NCI-H345 treated with DMSO at 0.1 percent for 48 hours (cell line): ENCODE results near the gene F13A1.

Source experiments
- DNase-seq: peaks from one replicate; lab custom pipeline; 2025; ENCODE audit not compliant: unreplicated experiment; lab: John Stamatoyannopoulos, UW

The F13A1 gene

GRCh38 chr6:6244624-6245023 is 75.8 kb downstream of the F13A1 start:
- no peak for DNase-seq

DNA sequence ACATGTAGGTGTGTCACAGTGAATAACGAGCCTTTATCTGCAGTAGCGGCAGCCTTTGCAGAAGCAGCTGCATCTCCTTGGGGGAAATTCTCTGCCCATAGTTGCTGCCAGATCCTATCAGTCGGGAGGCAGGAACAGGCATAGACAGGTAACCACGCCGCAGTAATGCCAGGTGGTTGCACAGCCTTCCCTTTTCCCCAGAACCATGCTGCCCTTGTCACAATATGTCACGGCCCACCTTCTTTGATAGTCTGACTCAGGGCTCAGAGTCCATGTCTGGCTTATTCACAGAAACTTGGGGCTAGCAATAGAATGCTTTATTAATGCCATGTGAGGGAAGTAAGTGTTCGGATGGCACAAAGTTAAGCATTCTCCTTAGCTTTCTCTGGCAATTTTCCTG is 76.6 kb downstream of the F13A1 start:
- no peak for DNase-seq

DNA sequence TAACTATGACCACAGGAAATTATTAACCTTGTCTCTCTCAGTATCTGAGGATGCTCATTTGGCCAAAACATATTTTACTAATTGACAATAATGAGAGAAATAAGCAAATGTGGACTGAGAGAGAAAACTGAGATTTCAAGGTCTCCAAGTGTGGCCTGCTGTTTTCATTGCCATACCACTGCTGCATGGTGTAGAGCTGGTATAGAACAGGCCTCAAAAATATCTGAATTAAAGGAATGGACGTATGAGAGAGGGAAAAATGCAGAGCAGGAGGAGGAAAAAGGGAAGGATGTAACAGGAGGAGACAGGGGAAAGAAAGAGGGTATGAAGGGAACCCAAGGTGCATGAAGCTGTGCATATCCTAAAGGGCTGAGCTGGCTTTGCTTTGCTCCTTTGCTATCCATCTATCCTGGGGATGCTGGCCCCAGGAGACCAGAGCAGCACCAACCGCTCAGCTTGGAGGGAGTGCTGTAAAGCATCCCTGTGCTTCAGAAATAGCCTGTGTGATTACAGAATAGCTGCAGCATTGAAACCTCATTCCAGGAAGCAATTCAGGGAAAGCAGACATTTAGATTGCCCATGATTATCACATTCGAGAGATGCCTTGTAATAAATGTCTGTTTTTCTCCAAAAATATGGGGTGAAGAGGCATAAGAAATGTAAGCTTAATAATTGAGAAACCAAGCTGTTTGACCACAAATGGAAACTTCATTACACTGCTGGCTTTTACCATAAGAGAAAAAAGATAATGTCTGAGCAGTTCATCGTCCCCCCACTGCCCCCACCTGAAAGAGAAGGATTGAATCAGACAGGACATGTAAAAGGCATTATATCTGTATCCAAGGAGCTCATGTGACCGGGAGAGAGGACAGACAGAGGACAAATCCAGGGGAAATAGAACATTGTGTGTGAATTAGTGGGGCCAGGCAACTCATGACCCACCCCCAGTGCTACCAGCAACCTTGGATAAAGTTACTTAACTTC is 80.6 kb downstream of the F13A1 start:
- no peak for DNase-seq

DNA sequence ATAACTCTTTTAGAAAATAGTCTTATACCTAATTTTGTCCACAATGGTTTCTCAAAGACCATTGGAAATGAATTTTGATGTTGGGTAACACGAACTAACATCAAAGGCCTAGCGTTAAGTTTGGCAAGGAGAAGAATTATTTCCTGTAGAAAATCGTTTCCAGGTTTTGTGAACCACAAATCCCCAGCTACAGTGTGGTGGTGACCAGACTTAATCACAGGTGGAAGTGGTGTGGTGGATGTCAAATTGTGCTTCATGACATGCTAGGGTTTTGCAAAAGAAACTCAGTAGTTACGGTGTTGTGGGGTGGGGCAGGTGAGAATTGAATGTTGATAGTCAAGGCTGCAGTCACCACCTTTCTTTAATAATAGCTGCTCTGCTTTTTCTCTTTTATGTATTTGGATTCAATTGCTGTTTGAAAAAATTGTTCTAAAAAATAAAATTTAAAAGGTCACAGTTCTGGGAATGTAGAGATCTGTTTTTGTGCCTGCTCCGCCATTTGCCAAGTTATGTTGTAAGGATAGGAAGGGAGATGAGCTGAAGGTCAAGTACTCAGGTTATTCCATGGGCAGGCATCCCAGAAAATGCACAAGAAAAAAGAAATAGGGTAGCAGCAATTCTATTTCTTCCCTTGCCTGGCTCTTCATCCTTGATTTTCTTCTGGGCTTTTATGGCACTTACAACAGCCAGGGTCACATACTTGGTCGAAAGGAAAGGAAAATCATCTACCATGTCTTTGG is 83.6 kb downstream of the F13A1 start:
- no peak for DNase-seq

DNA sequence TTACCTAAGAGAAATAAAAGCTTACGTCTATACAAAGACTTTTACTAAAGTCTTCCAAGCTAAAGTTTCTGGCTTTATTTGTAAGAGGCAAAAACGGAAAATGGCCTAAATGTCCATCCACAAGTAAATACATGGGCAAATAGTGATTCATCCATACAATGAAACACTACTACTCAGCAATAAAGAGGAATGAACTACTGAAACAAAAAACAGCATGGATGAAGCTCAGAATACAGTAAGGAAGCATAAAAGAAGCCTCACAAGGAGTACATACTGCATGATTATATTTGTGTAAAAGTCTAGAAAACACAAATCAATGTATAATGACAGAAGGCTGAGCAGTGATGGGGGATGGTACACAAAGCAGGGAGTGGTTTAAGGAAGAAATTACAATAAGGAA is 84.7 kb downstream of the F13A1 start:
- no peak for DNase-seq

DNA sequence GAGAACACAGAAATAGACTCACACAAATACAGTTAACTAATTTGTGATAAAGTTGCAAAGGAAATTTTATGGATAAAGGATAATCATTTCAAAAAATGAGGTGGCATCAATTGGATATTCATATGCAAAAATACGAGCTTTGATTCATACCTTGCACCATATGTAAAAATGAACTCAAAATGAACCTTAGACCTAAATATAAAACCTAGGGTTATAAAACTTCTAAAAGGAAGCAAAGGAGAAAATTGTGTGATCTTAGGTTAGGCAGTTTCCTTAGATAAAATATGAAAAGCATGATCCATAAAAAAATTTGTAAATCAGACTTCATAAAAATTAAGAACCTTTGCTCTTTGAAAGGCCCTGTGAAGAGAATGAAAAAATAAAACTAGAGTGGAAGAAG is 85.5 kb downstream of the F13A1 start:
- DNase-seq = no peak

DNA sequence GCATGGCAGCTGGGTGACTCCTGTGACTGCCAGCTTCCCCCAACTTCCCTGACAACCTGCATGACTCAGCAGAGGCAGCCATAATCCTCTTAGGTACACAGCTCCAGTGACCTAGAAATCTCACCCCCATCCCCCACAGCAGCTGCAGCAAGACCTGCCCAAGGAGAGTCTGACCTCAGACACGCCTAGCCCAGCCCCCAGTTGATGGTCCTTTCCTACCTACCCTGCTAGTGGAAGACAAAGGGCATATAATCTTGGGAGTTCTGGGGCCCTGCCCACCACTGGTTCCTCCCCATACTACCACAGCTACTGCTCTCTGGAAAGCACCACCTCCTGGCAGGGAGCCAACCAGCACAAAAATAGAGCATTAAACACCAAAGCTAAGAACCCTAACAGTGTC is 90.2 kb downstream of the F13A1 start:
- no peak for DNase-seq

- DNase-seq = no peak
Measured at GRCh38 chr6:6227896-6228295, 92.6 kb downstream of the F13A1 start.

- DNase-seq = no peak
Measured at GRCh38 chr6:6225885-6226529, 94.5 kb downstream of the F13A1 start.

DNA sequence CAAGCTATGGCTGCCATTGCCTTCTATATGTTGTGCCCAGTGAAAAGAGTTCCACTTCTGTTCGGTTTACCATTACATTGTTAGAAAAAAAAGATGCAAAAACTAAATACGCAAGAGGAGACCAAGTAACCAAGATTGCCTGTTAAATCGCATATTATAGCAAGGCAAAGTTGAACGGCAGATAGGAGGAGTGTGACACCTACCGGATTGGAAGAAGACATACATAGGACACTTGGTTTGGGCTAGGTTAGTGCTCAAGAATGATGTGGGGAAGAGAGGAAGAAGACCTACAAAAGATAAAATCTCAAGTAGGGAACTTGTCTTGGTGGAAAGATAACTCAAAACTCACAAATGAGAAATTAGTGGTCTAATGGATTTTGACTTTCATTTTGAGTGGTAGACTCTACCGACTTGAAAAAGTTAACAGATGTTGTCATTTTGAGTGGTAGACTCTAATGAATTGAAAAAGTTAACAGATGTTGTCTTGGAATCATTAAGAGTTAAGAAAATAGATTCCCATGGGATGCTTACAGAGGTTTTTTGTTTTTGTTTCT is 95.5 kb downstream of the F13A1 start:
- DNase-seq = no peak

DNA sequence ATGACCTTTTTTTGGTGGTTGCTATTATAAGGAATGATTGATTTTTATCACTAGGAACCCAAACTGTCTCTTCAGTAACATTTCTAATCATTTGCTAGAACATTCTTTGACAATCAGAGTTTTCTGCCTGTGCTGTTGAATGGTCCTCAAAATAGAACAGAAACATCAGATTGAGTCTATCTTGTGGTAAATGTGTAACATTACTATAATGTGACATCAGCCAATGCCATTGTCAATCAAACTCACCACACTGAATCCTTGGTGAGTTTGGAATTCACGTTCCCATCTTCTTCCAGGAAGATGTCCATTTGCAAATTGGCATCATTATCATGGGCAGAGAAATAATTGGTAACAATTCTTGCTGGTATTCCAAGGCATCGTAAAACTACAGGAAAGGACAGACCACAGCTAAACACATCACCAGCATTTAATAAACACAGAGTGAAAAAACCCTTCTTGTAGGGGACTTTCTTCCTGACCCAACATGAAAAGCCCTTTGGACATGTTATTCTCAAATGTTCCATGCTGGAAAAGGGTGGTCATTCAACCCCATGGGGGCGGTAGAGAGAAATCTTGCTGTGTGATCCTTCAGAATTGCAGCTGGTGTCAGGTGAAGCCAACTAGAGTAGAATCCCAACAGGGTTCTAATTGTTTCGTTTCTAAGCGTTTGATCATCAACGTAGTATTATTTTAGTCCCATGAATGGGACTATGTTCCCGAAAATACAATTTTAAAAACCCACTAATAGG is 98.5 kb downstream of the F13A1 start:
- no peak for DNase-seq

DNA sequence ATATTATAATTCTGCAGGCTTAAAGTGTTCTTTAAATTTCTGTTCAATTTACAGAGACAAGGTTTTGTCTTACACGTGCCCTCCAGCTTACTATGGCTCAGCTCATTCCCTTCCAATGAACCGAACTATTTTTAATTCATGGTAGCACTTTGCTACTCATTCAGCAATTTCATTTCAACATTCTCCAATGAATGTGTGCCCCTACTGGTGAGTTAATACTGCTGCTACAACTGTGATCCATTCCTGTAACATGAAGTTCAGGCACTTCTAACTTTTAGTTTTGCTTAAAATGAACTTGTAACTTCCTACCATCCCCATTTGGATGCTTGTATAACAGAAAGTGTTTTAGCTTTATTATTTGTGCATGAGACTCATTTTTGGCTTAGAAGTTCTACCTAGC is 99.7 kb downstream of the F13A1 start:
- no peak for DNase-seq

DNA sequence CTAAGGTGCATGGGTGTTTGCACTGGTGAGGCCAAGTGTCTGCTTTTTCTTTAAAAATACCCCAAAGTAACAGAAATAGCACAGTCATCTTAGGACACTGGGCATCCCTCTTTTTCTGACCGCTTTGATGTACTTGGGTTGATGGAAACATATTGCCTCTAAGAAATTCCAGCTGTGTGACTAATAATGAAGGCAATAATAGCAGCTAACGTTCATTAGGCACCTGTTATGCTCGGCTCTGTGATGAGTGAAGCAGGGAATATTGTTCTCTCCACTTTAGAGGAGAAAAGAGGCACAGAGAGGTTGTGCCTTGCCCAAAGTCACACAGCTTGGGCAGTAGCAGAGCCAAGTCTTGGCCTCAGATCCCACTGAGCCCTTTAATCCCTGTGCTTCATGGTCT is 100.7 kb downstream of the F13A1 start:
- no peak for DNase-seq

DNA sequence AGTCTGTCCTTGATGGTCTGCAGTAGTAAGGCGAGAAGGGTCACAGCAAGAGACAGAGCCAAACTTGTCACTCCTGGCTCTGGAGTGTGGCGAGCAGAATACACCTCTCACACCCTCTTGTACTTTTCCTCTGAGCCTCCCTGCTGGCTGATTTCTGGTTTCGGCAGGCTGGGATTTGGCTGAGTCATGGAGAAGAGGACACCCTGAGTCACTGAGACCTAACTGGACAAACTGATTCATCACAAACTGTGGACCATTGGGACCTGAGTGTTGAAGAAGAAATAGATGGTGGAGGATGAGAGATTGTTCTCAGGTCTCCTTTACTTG is 101.7 kb downstream of the F13A1 start:
- no peak for DNase-seq

- DNase-seq = no peak
Measured at GRCh38 chr6:6217855-6218758, 102.4 kb downstream of the F13A1 start.

GRCh38 chr6:6210994-6211393 is 109.5 kb downstream of the F13A1 start:
- no peak for DNase-seq

DNA sequence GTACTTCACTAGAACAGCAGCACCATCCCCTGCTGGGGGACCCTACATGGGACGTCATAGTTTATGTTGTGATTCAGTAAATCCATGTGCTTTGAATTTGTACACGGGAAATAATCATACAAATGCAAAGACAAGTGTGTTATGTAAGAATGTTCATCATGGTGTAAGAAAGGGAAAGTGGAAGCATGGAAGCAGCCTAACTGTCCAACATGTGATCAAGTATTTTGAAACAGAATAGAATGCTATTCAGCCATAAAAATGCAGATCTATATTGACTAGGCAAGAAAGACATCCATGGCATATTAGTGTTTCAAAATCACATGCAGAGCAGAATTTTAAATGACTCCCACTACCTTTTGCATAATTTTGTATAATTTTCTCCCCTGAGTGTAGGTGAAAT is 117.6 kb downstream of the F13A1 start:
- DNase-seq = no peak

- DNase-seq = no peak
Measured at GRCh38 chr6:6201200-6201599, 119.3 kb downstream of the F13A1 start.

- DNase-seq = no peak
Measured at GRCh38 chr6:6199678-6200077, 120.8 kb downstream of the F13A1 start.

GRCh38 chr6:6196762-6197161 is 123.7 kb downstream of the F13A1 start:
- DNase-seq = no peak
